GM12892 (cell line): ENCODE data around the gene SLC5A12.

Source experiments
- POLR2A ChIP-seq: IDR thresholded peaks from 2 replicates; pipeline ENCODE4 v1.6.1; 2011; ENCODE audit warnings: low read depth, low read length, control low read depth
- POLR2AphosphoS5 ChIP-seq: IDR thresholded peaks from 2 replicates; pipeline ENCODE4 v1.6.1; 2011; ENCODE audit warnings: low read depth, low read length, control low read depth

GRCh38 chr11:26665946-26666345, 55.9 kb downstream of the SLC5A12 start:
- TF ChIP-seq POLR2A (no peak), POLR2AphosphoS5 (no peak)
